BLaER1 (cell line): ENCODE measurements around the gene ZNF516.
A peak's percentile ranks its signal among the peaks of the same experiment; 100 is the strongest.

ENCODE experiments used
- H3K27ac ChIP-seq: shearing (Covaris generic); formaldehyde crosslinking; 2 replicates; pipeline ENCODE4 v1.8.1; 2022
- H3K27me3 ChIP-seq: shearing (Covaris generic); formaldehyde crosslinking; 2 replicates; pipeline ENCODE4 v1.8.1; 2022
- H3K36me3 ChIP-seq: shearing (Covaris generic); formaldehyde crosslinking; 2 replicates; pipeline ENCODE4 v1.8.1; 2022
- H3K4me1 ChIP-seq: shearing (Covaris generic); formaldehyde crosslinking; 2 replicates; pipeline ENCODE4 v1.8.1; 2022
- H3K4me2 ChIP-seq: shearing (Covaris generic); formaldehyde crosslinking; 2 replicates; pipeline ENCODE4 v1.8.1; 2022
- H3K4me3 ChIP-seq: shearing (Covaris generic); formaldehyde crosslinking; 2 replicates; pipeline ENCODE4 v1.8.1; 2022
- H3K9ac ChIP-seq: shearing (Covaris generic); formaldehyde crosslinking; 2 replicates; pipeline ENCODE4 v1.8.1; 2022
- H3K9me3 ChIP-seq: shearing (Covaris generic); formaldehyde crosslinking; 2 replicates; pipeline ENCODE4 v1.8.1; 2022
- H4K20me1 ChIP-seq: shearing (Covaris generic); formaldehyde crosslinking; 2 replicates; pipeline ENCODE4 v1.8.1; 2022
- Cebpa-rat ChIP-seq: shearing (Covaris generic); IDR thresholded peaks from 2 replicates; pipeline ENCODE4 v1.8.1; 2022

The ZNF516 gene

DNA sequence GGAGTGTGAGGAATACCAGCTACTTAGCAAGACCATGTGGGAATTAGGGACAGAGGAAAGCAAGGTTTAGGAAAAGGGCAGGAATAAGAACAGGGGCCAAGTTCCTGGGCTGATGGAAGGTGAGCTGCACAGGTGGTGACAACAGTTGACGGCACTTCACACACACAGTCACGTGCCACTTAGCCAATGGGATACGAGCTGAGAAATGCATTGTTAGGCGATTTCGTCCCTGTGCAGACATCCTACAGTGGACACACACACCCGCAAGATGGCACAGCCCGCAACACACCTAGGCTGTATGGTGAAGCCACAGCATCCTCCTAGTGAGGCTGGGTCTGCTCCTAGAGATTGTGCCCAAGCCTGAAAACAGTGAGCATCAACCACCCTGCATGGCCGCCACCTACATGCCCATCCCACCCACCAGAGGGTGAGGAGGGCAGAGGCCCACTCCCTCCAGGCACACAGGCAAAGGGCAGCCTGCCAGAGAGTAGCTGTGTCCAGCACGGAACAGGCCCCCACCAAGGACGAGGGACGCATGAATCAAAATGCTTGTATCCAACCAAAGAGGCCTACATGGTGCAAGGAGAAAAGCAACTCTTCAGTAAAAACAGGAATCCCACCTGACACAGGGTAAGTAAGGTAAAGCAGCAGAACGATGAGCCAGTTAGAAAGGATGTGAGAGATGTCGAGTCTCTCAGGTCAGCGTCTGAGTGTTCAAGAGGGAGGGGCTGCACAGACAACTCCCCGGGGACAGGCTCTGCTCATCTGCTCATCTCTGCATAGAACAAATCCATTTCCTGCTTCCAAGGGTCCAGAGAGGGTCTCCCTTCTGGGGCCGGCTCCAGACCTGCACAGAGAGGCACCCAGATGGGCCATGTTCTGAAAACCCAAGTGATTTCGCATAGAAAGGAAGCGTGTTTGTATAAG, 51.3 kb downstream of the ZNF516 start:
- H4K20me1 ChIP-seq: peaks cover 100% of the 10 kb centered on the region
- no peak overlapping the region for H3K27ac ChIP-seq
- no peaks in the 10 kb centered on the region for H3K9me3 ChIP-seq
- peak overlapping the region; percentile 38; the same call in 1 of the 2 replicates for H3K9ac ChIP-seq
- H3K27me3 ChIP-seq: no peaks in the 10 kb centered on the region
- no peak overlapping the region for H3K4me3 ChIP-seq
- peaks cover 64% of the 10 kb centered on the region for H3K36me3 ChIP-seq
- H3K4me2 ChIP-seq: peak overlapping the region; percentile 52
- no peak for TF ChIP-seq Cebpa-rat
- H3K4me1 ChIP-seq: peaks cover 48% of the 10 kb centered on the region

DNA sequence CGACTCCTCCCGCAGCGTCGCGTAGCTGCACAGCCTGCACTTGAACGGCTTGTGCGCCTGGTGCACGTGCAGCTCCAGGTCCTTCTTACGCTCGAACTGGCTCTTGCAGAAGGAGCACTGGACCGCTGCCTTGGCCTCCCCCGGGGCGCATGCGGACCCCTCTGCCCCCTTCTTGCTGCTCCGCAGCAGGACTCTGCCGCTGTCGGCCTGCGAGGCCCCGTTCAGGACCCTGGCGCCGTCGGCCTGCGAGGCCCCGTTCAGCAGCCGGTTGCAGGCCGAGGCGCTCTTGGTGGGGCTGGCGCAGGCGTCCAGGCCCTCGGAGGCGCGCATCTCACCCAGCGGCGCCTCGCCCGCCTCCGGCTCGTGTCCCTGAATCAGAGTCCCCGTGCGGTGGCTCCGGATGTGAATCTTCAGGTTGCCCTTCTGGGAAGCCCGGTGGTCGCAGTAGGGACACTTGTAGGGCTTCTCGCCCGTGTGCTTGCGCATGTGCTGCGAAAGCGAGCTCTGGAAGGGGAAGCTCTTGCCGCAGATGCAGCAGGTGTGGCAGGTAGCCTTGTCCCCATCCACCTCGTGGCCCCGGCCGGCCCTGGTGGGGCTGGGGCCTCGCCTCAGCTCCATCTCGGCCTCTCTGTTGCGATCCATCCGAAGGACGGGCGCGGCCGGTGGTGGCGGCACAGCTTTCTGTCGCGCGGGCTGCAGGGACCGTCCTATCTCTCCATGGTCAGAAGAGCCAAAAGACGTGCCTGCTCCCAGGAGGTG, 52.5 kb downstream of the ZNF516 start:
- H3K9ac ChIP-seq: no peak overlapping the region
- no peaks in the 10 kb centered on the region for H3K9me3 ChIP-seq
- H3K4me2 ChIP-seq: no peak overlapping the region
- no peaks in the 10 kb centered on the region for H3K27me3 ChIP-seq
- H3K36me3 ChIP-seq: peaks cover 68% of the 10 kb centered on the region
- no peak overlapping the region for H3K27ac ChIP-seq
- TF ChIP-seq Cebpa-rat: no peak
- peaks cover 39% of the 10 kb centered on the region for H3K4me1 ChIP-seq
- peaks cover 100% of the 10 kb centered on the region for H4K20me1 ChIP-seq
- no peak overlapping the region for H3K4me3 ChIP-seq

DNA sequence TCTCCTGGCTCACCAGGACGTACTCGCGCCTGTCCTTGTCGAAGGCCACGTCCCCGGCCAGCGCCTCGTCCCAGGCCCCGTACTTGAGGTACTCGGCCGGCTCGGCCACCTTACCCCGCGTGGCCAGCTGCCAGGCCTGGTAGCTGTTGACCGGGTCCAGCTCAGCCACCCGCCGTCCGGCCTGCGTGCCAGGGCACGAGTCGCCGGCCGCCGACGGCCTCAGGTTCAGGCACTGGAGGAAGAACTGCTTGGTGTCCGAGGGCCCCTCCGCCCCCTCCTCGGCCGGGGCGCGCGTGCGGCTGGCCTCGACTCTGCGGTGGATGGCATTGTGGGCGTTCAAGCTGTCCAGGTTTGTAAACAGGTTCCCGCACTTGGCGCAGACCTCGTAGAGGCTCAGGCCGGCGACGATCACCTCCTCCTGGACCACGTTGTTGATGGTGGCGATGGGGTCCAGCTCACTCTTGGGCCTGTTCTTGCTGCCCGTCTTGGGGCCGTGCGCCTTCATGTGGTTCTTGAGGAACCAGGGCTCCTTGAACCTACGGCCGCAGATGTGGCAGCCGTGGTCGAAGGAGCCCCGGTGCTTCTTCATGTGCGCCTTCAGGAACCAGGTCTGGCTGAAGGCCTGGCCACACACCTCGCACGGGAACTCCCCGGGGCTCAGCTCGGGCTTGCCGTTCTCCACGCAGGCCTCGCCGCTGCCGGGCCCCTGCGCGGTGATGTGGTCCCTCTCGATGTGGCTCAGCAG, 53.2 kb downstream of the ZNF516 start:
- no peak for TF ChIP-seq Cebpa-rat
- Histone ChIP-seq H3K4me2 (no peak overlapping the region), H3K36me3 (peaks cover 69% of the 10 kb centered on the region), H3K27ac (no peak overlapping the region), H3K27me3 (no peaks in the 10 kb centered on the region), H3K9me3 (no peaks in the 10 kb centered on the region), H3K9ac (no peak overlapping the region), H3K4me1 (peaks cover 34% of the 10 kb centered on the region), H4K20me1 (peaks cover 100% of the 10 kb centered on the region), H3K4me3 (no peak overlapping the region)

DNA sequence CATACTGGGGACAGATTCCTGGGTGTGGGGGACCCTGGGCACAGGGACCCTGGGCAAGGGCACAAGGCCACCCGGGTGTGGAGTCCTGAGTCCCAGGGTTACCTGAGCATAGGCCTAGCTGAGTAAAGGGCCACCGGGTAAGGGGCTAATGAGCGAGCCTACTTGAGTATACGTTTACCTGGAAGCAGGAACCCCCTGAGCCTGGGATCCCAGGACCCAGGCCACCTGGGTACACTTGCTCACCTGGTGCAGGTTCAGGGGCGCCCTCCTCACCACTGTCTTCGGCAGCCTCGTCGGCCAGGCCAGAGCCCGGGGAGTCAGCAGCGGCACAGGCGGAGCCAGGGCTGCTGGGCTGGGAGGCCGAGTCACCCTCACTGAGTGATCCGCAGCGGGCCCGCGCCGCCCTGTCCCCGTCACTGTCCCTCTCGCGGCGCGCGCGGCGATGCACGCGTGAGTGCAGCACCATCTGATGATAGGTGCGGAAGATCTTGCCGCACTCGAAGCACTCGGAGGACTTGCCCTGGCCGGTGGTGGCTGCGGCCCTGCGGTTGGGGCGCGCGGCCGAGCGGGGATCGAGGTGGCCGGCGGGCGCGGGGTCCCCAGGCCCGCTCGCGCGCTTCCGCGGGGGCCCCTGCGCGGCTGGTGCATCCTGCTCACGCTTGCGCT, 53.9 kb downstream of the ZNF516 start:
- TF ChIP-seq Cebpa-rat: no peak
- Histone ChIP-seq H3K9ac (no peak overlapping the region), H3K36me3 (peaks cover 76% of the 10 kb centered on the region), H3K4me2 (no peak overlapping the region), H3K4me3 (no peak overlapping the region), H3K27me3 (no peaks in the 10 kb centered on the region), H3K4me1 (peaks cover 27% of the 10 kb centered on the region), H3K27ac (no peak overlapping the region), H4K20me1 (peaks cover 100% of the 10 kb centered on the region), H3K9me3 (no peaks in the 10 kb centered on the region)

DNA sequence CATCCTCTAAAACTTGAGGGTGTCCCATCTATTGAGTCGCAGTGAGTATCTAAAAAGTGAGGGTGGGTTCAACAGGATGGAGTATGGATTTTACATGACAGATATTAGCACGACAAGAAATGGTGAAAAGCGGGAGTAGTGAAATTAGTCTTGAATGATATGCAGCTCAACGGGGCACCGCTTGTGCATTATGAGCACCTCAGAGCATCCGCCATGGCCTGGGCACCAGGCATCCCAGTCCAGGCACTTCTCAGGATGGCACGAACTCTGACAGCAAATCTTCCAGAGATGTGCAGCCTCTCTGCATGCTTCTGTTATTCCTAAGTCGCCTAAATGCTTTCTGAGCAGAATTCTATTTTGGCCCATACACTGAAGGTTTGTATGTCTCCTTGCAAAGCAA, 57.1 kb downstream of the ZNF516 start:
- H3K9me3 ChIP-seq: no peaks in the 10 kb centered on the region; the same call in none of the 2 replicates

DNA sequence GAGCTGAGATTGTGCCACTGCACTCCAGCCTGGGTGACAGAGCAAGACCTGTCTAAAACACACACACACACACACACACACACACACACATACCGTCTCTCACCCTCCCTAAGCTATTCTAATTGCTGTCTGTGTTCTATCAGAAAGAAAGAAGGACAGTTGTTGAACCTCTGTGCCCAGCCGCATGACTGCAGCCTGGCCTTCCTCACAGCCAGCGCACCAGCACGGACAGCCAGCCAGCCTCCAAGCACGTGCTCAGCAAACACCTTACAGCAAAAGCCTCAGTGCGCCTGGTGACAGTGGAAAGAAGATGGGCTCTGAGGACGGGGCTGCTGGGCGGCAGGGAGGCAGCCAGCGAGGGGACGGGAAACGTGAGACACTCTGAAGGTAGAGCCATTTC, 58.0 kb downstream of the ZNF516 start:
- Histone ChIP-seq H3K9me3 (no peaks in the 10 kb centered on the region; the same call in none of the 2 replicates), H4K20me1 (peaks cover 100% of the 10 kb centered on the region), H3K4me2 (no peak overlapping the region), H3K4me3 (no peak overlapping the region), H3K27ac (no peak overlapping the region), H3K4me1 (no peaks in the 10 kb centered on the region), H3K27me3 (no peaks in the 10 kb centered on the region), H3K36me3 (peaks cover 96% of the 10 kb centered on the region), H3K9ac (no peak overlapping the region)
- TF ChIP-seq Cebpa-rat: no peak

More for the DNA sequence above, 57.1 kb downstream of the ZNF516 start:
- Histone ChIP-seq H3K4me2 (no peak overlapping the region), H3K36me3 (peaks cover 96% of the 10 kb centered on the region), H3K27me3 (no peaks in the 10 kb centered on the region), H3K27ac (no peak overlapping the region), H4K20me1 (peaks cover 100% of the 10 kb centered on the region), H3K9ac (no peak overlapping the region), H3K4me3 (no peak overlapping the region), H3K4me1 (no peaks in the 10 kb centered on the region)
- no peak for TF ChIP-seq Cebpa-rat

DNA sequence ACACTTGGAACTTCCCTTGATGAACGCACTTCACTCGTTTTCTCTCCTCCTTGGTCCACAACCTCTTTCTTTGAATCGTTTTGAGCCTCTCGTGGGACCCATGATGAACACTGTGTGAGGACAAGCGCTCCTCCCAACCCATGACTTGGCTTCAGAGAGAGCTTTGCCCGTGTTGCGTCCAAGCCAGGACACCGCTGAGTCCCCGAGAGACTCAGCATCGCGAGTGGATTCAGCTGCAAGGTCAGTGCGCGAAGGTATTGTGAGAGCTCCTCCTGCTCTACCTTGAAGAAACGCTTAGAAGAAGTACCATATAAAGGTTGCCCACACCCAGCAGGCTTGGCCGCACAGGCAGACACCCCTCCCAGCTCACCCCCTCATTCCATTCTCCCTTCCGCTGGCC, 58.7 kb downstream of the ZNF516 start:
- Histone ChIP-seq H4K20me1 (peaks cover 100% of the 10 kb centered on the region), H3K27me3 (no peaks in the 10 kb centered on the region)

DNA sequence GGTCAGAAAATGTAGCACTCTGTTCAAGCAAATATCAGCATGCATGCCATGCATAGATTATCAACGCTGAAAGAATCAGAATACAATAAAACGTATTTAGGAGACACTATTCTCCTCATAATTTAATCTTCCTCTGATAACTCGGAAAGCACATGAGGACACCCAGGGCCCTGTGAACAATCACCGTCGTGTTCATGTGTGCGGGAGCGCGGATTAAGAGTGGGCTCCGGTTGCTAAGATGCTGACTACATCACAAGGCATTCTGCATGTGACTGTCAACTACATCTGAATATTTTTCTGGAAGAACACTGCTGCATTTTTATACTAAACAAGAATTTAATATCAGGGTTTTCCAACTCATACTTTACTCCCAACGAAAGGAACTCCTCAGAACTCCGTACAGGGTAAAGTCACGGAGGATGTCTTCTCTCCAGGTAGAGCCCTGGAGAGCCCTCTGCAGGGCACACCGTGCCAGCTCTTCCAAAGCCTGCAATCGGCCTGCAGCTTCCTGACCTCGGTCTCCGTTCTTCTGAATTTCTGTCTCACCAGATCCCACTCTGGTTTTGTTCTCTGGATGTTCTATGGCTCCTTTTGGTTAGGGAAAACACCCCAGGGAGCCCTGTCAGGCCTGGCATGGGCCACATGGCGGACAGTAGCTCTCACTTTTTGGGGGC, 59.6 kb downstream of the ZNF516 start:
- H3K9me3 ChIP-seq: no peaks in the 10 kb centered on the region; the same call in none of the 2 replicates
- peaks cover 89% of the 10 kb centered on the region for H3K36me3 ChIP-seq
- no peak overlapping the region for H3K27ac ChIP-seq
- H4K20me1 ChIP-seq: peaks cover 100% of the 10 kb centered on the region
- no peak overlapping the region for H3K9ac ChIP-seq
- no peak for TF ChIP-seq Cebpa-rat
- no peaks in the 10 kb centered on the region for H3K27me3 ChIP-seq
- H3K4me3 ChIP-seq: no peak overlapping the region
- H3K4me1 ChIP-seq: no peaks in the 10 kb centered on the region
- H3K4me2 ChIP-seq: no peak overlapping the region

More for the DNA sequence above, 58.7 kb downstream of the ZNF516 start:
- no peak overlapping the region for H3K27ac ChIP-seq
- no peaks in the 10 kb centered on the region for H3K4me1 ChIP-seq
- no peak overlapping the region for H3K4me3 ChIP-seq
- TF ChIP-seq Cebpa-rat: no peak
- H3K9me3 ChIP-seq: no peaks in the 10 kb centered on the region; the same call in none of the 2 replicates
- H3K36me3 ChIP-seq: peaks cover 96% of the 10 kb centered on the region
- no peak overlapping the region for H3K9ac ChIP-seq
- no peak overlapping the region for H3K4me2 ChIP-seq
